Transverse colon (tissue), 4 donors: Measurements from ENCODE around the gene ZNF618. TPM values are rescaled to one million over a fixed set of nuclear protein-coding genes. Genes with fewer than 3 reads are reported as not detected.

Source experiments
- DNase-seq: peaks from one replicate; pipeline ENCODE4 v3.0.0-alpha.2; 2019
- H3K27ac ChIP-seq, 4 donors: fragments of 200-600 bp; sonication (generic); 2 replicates each; pipeline ENCODE4 v1.5.1; 2016 to 2018; ENCODE audit warnings: inconsistent platforms in 4 of 4
- H3K27me3 ChIP-seq: fragments of 200-600 bp; sonication (generic); 2 replicates; pipeline ENCODE4 v1.5.1; 2017; ENCODE audit warnings: inconsistent platforms
- H3K36me3 ChIP-seq, 4 donors: fragments of 200-600 bp; sonication (generic); 2 replicates each; pipeline ENCODE4 v1.5.1; 2017 to 2019; ENCODE audit warnings: inconsistent platforms in 4 of 4
- H3K4me1 ChIP-seq, 4 donors: fragments of 200-600 bp; sonication (generic); 2 replicates each; pipeline ENCODE4 v1.5.1; 2017 to 2020; ENCODE audit warnings: inconsistent platforms in 4 of 4
- H3K4me3 ChIP-seq, 4 donors: fragments of 200-600 bp; sonication (generic); 1 replicate in 1 of 4; 2 replicates in 3 of 4; pipeline versions ENCODE4 v1.5.1 to v1.6.1; 2017 to 2019; ENCODE audit warnings: inconsistent platforms in 4 of 4
- H3K9me3 ChIP-seq, 2 donors: fragments of 200-600 bp; sonication (generic); 2 replicates each; pipeline ENCODE4 v1.5.1; 2017 to 2019; ENCODE audit warnings: inconsistent platforms in 2 of 2
- EP300 ChIP-seq: sonication (generic); formaldehyde crosslinking; IDR thresholded peaks from one replicate; pipeline ENCODE4 v1.6.1; 2017; ENCODE audit warnings: antibody characterized with exemption, low read depth
- POLR2A ChIP-seq: fragments of 450-650 bp; IDR thresholded peaks from one replicate; pipeline ENCODE4 v1.6.1; 2016; ENCODE audit warnings: antibody characterized with exemption, mild to moderate bottlenecking, moderate library complexity
- POLR2AphosphoS5 ChIP-seq, 3 donors: sonication (generic); formaldehyde crosslinking; IDR thresholded peaks; one replicate each; pipeline ENCODE4 v1.6.1; 2016; ENCODE audit warnings: antibody characterized with exemption in 3 of 3
- WGBS, 2 donors: methylation state at CpG; one replicate each; pipeline ENCODE4 v1.1.5; 2018; ENCODE audit warnings: low coverage in 1 of 2; 5-methylcytosine and 5-hydroxymethylcytosine counted together
- in situ Hi-C, 4 donors: fragments of 200-750 bp; cut with MboI; loops; one replicate each; pipeline versions ENCODE4 v1.15.0 to v1.15.1; 2017; ENCODE audit warnings: low sequenced_read_pairs in 3 of 4, low pct_ligation_motif_present in 1 of 4, low pct_unique_long_range_greater_than_20kb in 1 of 4
- intact Hi-C: fragments of 100-400 bp; cut with DNase I; formaldehyde crosslinking; loops from one replicate; pipeline ENCODE4 v1.15.1; 2023; ENCODE audit warnings: low total_unique reads
- total RNA-seq, 4 donors: library from RNA; depleted of rRNA; stranded (reverse); fragments of >200 nt; gene quantifications; one replicate each; pipeline ENCODE4 v1.1.0, GENCODE V29; 2016
- TF ChIP-seq, protein P1 (sequence below), 5 experiments: fragments of 200-600 bp in 3 of 5; fragments of 450-650 bp in 2 of 5; sonication (generic) in 3 of 5; IDR thresholded peaks; 1 replicate in 2 of 5; 2 replicates in 3 of 5; pipeline ENCODE4 v1.5.1; 2016 to 2017; ENCODE audit warnings: antibody characterized with exemption in 5 of 5, inconsistent platforms in 3 of 5, mild to moderate bottlenecking in 2 of 5, moderate library complexity in 1 of 5

The ZNF618 gene
- total RNA-seq, 4 donors from 2014 or later = 2.2 to 8.6 (median 4.0) TPM

DNA sequence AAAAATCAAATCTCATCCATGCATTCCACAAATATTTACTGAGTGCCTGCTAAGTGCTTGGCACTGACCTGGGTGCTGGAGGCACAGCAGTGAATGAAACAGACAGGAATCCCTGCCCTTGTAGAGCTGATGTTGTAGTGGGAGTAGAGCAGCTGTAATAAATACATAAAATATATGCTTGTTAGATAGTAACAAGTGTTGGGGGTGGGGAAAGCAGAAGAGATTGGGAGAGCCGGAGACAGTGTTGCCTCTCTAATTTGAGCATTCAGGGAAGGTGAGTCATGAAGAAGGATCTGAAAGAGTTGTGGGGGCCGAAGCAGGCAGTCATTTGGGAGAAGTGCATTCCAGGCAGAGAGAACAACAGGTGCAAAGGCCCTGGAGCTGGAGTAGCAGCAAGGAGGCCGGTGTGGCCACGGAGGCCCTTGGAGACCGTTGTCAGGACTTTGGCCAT, 97.9 kb downstream of the ZNF618 start:
- Histone ChIP-seq H3K27ac (no peak overlapping the region), H3K36me3 (no peaks in the 10 kb centered on the region), H3K4me1 (peaks cover 0 to 4% (median 1%) of the 10 kb centered on the region in 4 donors), H3K9me3 (no peaks in the 10 kb centered on the region), H3K4me3 (no peak overlapping the region), H3K27me3 (no peaks in the 10 kb centered on the region)
- intact Hi-C loops = no loop called here
- in situ Hi-C loops = no loop called here
- DNase-seq = no peak
- 65 to 71% methylated on average over 2 to 5 of the region's 5 CpGs for WGBS, 2 donors
- TF ChIP-seq POLR2AphosphoS5 (IDR thresholded peaks at IDR 0.05) = no peak
- TF ChIP-seq EP300 = no peak
- TF ChIP-seq, protein P1, sequence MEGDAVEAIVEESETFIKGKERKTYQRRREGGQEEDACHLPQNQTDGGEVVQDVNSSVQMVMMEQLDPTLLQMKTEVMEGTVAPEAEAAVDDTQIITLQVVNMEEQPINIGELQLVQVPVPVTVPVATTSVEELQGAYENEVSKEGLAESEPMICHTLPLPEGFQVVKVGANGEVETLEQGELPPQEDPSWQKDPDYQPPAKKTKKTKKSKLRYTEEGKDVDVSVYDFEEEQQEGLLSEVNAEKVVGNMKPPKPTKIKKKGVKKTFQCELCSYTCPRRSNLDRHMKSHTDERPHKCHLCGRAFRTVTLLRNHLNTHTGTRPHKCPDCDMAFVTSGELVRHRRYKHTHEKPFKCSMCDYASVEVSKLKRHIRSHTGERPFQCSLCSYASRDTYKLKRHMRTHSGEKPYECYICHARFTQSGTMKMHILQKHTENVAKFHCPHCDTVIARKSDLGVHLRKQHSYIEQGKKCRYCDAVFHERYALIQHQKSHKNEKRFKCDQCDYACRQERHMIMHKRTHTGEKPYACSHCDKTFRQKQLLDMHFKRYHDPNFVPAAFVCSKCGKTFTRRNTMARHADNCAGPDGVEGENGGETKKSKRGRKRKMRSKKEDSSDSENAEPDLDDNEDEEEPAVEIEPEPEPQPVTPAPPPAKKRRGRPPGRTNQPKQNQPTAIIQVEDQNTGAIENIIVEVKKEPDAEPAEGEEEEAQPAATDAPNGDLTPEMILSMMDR (IDR thresholded peaks at IDR 0.05) = no peak
- no peak for TF ChIP-seq POLR2A

- 78 to 95% methylated on average over 4 to 8 of the region's 8 CpGs for WGBS, 2 donors
- DNase-seq = no peak
- no peak overlapping the region for H3K4me3 ChIP-seq
- in situ Hi-C loops = no loop called here
- TF ChIP-seq, protein P1 (IDR thresholded peaks at IDR 0.05) = no peak
- no peak for TF ChIP-seq POLR2A
- no peak for TF ChIP-seq EP300
- no peak for TF ChIP-seq POLR2AphosphoS5 (IDR thresholded peaks at IDR 0.05)
- no peak overlapping the region for H3K27ac ChIP-seq
- intact Hi-C loops = no loop called here
- H3K27me3 ChIP-seq = no peaks in the 10 kb centered on the region
- peaks cover 0 to 4% (median 1%) of the 10 kb centered on the region in 4 donors for H3K4me1 ChIP-seq
- no peaks in the 10 kb centered on the region for H3K36me3 ChIP-seq
- H3K9me3 ChIP-seq = no peaks in the 10 kb centered on the region
Measured at GRCh38 chr9:113976915-113977314, 100.8 kb downstream of the ZNF618 start.

GRCh38 chr9:113978725-113979342, 102.7 kb downstream of the ZNF618 start:
- Histone ChIP-seq H3K4me3 (no peak overlapping the region), H3K27ac (no peak overlapping the region), H3K36me3 (no peaks in the 10 kb centered on the region), H3K27me3 (no peaks in the 10 kb centered on the region), H3K9me3 (no peaks in the 10 kb centered on the region), H3K4me1 (peaks cover 0 to 3% (median under 1%) of the 10 kb centered on the region in 4 donors)
- in situ Hi-C loops (no loop called here), intact Hi-C loops (no loop called here)
- 86% methylated on average over 6 of the region's 6 CpGs; no CpG with 5 or more reads in 1 of the 2 donors for WGBS, 2 donors
- no peak for DNase-seq
- TF ChIP-seq, protein P1 (IDR thresholded peaks at IDR 0.05) = no peak
- TF ChIP-seq POLR2A (no peak), EP300 (no peak)

- in situ Hi-C loops (no loop called here), intact Hi-C loops (no loop called here)
- Histone ChIP-seq H3K27me3 (no peaks in the 10 kb centered on the region), H3K9me3 (no peaks in the 10 kb centered on the region), H3K36me3 (no peaks in the 10 kb centered on the region), H3K4me1 (no peaks in the 10 kb centered on the region), H3K27ac (no peak overlapping the region), H3K4me3 (no peak overlapping the region)
- TF ChIP-seq EP300 = no peak
- 72 to 74% methylated on average over 3 to 6 of the region's 6 CpGs for WGBS, 2 donors
- DNase-seq = no peak
Measured at GRCh38 chr9:113979343-113980127, 103.4 kb downstream of the ZNF618 start.
